Measurements from ENCODE around the gene GJD4.

GJD4 gene

DNA sequence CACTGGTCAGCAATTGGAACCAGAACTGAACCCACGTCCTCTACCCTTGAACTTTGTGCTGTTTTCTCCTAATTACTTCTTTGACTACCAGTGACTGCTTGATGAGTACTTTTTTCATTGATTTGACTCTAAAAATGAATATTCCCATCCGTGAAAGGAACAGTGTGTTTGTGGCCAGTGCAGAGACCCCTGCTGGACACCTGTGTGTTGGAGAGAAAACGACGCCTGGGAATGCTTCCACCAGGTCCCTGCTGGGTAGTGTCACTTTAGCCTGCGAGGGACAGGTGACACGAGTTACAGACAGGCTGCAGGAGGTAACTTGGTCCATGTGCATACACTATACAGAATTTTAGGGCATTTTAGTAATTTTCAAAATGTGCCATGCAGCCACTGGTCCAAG, 6.8 kb upstream of the GJD4 start:
- TF ChIP-seq, protein P1, sequence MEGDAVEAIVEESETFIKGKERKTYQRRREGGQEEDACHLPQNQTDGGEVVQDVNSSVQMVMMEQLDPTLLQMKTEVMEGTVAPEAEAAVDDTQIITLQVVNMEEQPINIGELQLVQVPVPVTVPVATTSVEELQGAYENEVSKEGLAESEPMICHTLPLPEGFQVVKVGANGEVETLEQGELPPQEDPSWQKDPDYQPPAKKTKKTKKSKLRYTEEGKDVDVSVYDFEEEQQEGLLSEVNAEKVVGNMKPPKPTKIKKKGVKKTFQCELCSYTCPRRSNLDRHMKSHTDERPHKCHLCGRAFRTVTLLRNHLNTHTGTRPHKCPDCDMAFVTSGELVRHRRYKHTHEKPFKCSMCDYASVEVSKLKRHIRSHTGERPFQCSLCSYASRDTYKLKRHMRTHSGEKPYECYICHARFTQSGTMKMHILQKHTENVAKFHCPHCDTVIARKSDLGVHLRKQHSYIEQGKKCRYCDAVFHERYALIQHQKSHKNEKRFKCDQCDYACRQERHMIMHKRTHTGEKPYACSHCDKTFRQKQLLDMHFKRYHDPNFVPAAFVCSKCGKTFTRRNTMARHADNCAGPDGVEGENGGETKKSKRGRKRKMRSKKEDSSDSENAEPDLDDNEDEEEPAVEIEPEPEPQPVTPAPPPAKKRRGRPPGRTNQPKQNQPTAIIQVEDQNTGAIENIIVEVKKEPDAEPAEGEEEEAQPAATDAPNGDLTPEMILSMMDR (IDR thresholded peaks at IDR 0.05; ENCODE audit: control insufficient read depth, extremely low read depth, insufficient read depth): peak; percentile 53
- no peak overlapping the region for H3K4me3 ChIP-seq (ENCODE audit: low read depth, low read length)
- no peak for DNase-seq (ENCODE audit: low read depth)

DNA sequence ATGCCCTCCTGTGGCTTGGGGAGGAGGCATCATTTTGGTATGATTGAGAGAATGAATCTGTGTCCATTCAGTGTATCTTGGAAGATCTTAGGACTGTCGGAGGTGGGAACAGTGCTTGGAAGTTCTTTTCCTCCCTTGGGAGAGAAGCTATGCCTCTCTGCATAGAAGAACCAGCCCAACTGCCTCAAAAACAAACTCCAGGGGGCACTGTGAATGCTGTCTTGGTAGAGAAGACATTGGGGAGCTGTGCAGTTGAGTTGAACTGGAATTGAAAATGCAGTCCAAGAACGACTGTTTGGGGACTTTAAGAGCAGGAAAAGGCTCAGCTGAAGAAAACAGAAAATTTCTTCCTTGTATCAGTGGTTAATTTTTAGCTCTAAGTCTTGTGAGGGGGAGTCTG, 4.9 kb upstream of the GJD4 start:
- DNase-seq (ENCODE audit: low read depth): no peak

DNA sequence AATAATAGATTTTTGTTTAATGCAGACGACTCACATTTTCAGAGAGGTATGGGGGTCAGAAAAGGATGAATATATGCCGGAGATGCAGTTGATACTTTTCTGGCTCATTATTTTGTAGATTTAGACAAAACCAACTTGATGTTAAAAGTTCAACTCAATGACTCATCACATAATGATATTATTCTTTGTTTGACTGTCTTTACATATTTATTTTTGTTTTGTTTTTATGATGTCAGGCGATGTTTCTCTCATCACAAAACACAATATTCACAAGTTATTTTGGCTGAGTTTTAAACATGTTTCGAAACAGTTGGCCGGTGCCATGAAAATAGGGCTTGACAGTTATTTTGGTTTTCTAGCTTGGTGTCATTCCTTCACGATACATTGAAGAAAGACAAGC, 1.3 kb downstream of the GJD4 start:
- TF ChIP-seq, protein P1 (IDR thresholded peaks at IDR 0.05; ENCODE audit: control insufficient read depth, extremely low read depth, insufficient read depth): no peak
- no peak overlapping the region for H3K4me3 ChIP-seq (ENCODE audit: low read depth, low read length)
- no peak for DNase-seq (ENCODE audit: low read depth)

More for the DNA sequence above, 4.9 kb upstream of the GJD4 start:
- no peak overlapping the region for H3K4me3 ChIP-seq (ENCODE audit: low read depth, low read length)
- TF ChIP-seq, protein P1 (IDR thresholded peaks at IDR 0.05; ENCODE audit: control insufficient read depth, extremely low read depth, insufficient read depth): 0 out of 2 replicates have a peak, but pooled peaks have one; percentile 25

DNA sequence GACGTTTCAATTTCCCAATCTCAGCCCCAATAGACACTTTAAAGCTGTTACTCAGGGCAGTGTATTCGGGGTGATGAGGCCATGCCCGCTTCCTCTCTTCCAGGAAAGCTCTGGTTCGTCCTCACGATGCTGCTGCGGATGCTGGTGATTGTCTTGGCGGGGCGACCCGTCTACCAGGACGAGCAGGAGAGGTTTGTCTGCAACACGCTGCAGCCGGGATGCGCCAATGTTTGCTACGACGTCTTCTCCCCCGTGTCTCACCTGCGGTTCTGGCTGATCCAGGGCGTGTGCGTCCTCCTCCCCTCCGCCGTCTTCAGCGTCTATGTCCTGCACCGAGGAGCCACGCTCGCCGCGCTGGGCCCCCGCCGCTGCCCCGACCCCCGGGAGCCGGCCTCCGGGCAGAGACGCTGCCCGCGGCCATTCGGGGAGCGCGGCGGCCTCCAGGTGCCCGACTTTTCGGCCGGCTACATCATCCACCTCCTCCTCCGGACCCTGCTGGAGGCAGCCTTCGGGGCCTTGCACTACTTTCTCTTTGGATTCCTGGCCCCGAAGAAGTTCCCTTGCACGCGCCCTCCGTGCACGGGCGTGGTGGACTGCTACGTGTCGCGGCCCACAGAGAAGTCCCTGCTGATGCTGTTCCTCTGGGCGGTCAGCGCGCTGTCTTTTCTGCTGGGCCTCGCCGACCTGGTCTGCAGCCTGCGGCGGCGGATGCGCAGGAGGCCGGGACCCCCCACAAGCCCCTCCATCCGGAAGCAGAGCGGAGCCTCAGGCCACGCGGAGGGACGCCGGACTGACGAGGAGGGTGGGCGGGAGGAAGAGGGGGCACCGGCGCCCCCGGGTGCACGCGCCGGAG, 2.6 kb downstream of the GJD4 start:
- DNase-seq (ENCODE audit: low read depth): no peak
- TF ChIP-seq, protein P1 (IDR thresholded peaks at IDR 0.05; ENCODE audit: control insufficient read depth, extremely low read depth, insufficient read depth): no peak
- no peak overlapping the region for H3K4me3 ChIP-seq (ENCODE audit: low read depth, low read length)

DNA sequence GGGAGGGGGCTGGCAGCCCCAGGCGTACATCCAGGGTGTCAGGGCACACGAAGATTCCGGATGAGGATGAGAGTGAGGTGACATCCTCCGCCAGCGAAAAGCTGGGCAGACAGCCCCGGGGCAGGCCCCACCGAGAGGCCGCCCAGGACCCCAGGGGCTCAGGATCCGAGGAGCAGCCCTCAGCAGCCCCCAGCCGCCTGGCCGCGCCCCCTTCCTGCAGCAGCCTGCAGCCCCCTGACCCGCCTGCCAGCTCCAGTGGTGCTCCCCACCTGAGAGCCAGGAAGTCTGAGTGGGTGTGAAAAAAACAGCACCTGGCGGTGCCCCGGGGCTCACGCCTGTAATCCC, 3.2 kb downstream of the GJD4 start:
- no peak overlapping the region for H3K4me3 ChIP-seq (ENCODE audit: low read depth, low read length)
- TF ChIP-seq, protein P1 (IDR thresholded peaks at IDR 0.05; ENCODE audit: control insufficient read depth, extremely low read depth, insufficient read depth): no peak
- DNase-seq (ENCODE audit: low read depth): no peak

DNA sequence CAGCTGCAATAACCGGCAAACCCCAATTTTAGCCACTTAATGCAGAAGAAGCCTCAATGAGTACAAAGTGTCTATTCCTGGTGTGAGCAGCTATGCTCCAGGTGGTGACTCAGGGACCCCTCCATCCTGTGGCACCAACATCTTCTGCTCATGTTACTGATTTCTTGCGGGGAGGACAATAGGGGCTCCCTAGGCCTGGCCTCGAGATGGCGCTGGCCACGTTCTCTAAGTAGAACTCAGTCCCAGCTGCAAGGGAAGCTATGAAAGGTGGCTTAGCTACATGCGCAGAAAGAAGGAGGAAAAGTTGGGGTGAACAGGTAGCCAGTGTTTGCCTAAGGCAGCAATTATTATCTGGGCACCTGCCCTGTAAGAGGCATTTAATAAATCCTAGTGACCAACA, 6.6 kb downstream of the GJD4 start:
- DNase-seq (ENCODE audit: low read depth): no peak
- TF ChIP-seq, protein P1 (IDR thresholded peaks at IDR 0.05; ENCODE audit: control insufficient read depth, extremely low read depth, insufficient read depth): no peak
- H3K4me3 ChIP-seq (ENCODE audit: low read depth, low read length): no peak overlapping the region

Measured in LNCaP clone FGC (cell line).